ENCODE data around the gene APBB2.

The APBB2 gene

DNA sequence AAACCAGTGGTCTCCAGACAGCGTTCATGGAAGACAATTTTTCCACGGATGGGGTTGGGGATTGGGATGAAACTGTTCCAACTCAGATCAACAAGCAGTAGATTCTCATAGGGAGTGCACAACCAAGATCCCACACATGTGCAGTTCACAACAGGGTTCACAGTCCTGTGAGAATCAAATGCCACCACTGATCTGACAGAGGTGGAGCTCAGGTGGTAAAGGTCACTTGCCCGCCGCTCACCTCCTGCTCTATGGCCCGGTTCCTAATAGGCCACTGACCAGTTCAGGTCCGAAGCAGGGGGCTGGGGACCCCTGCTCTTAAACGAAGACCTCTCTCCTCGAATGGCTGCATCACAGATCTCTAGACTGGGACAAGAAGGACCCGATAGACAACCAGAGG, 4.4 kb downstream of the APBB2 start:
- CTCF ChIA-PET: interaction anchor here (1.3 to 14.0 kb wide), 3 partner anchors 34 to 285 kb away, joined by 3 to 336 read pairs (median 205); no protein-coding TSS in a partner anchor

GRCh38 chr4:41209187-41209586, 5.2 kb downstream of the APBB2 start:
- CTCF ChIA-PET: interaction anchor here (0.8 to 14.0 kb wide), 6 partner anchors 9 to 284 kb away, joined by 3 to 336 read pairs (median 4); no protein-coding TSS in a partner anchor

More for the DNA sequence above, 4.4 kb downstream of the APBB2 start:
- POLR2A ChIA-PET: no interaction called here
- TF ChIP-seq, protein P1, sequence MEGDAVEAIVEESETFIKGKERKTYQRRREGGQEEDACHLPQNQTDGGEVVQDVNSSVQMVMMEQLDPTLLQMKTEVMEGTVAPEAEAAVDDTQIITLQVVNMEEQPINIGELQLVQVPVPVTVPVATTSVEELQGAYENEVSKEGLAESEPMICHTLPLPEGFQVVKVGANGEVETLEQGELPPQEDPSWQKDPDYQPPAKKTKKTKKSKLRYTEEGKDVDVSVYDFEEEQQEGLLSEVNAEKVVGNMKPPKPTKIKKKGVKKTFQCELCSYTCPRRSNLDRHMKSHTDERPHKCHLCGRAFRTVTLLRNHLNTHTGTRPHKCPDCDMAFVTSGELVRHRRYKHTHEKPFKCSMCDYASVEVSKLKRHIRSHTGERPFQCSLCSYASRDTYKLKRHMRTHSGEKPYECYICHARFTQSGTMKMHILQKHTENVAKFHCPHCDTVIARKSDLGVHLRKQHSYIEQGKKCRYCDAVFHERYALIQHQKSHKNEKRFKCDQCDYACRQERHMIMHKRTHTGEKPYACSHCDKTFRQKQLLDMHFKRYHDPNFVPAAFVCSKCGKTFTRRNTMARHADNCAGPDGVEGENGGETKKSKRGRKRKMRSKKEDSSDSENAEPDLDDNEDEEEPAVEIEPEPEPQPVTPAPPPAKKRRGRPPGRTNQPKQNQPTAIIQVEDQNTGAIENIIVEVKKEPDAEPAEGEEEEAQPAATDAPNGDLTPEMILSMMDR (IDR thresholded peaks at IDR 0.05; ENCODE audit: insufficient read depth, low read length, missing control alignments): no peak
- DNase-seq (ENCODE audit: low read depth, low spot score): no peak
- no peak overlapping the region for H3K4me3 ChIP-seq (ENCODE audit: low read depth, low read length)

GRCh38 chr4:41207291-41207831, 7.0 kb downstream of the APBB2 start:
- TF ChIP-seq, protein P1 (IDR thresholded peaks at IDR 0.05; ENCODE audit: insufficient read depth, low read length, missing control alignments): no peak
- ChIA-PET CTCF (interaction anchor here (0.9 to 14.0 kb wide), 4 partner anchors 9 to 283 kb away, joined by 3 to 336 read pairs (median 4); no protein-coding TSS in a partner anchor), POLR2A (no interaction called here)
- DNase-seq (ENCODE audit: low read depth, low spot score): no peak
- H3K4me3 ChIP-seq (ENCODE audit: low read depth, low read length): no peak overlapping the region

More at GRCh38 chr4:41209187-41209586, 5.2 kb downstream of the APBB2 start:
- no peak for DNase-seq (ENCODE audit: low read depth, low spot score)
- POLR2A ChIA-PET: no interaction called here
- no peak overlapping the region for H3K4me3 ChIP-seq (ENCODE audit: low read depth, low read length)
- TF ChIP-seq, protein P1 (IDR thresholded peaks at IDR 0.05; ENCODE audit: insufficient read depth, low read length, missing control alignments): no peak

GRCh38 chr4:41205854-41206460, 8.4 kb downstream of the APBB2 start:
- H3K4me3 ChIP-seq (ENCODE audit: low read depth, low read length): no peak overlapping the region
- POLR2A ChIA-PET: interaction anchor here (2.1 kb wide), 1 partner anchor 8 kb away, joined by 10 read pairs; the partner anchor contains the start of gene APBB2
- CTCF ChIA-PET: interaction anchor here (0.9 to 2.6 kb wide), 8 partner anchors 8 to 288 kb away, joined by 3 to 23 read pairs (median 8); partner anchors contain the start of gene APBB2
- TF ChIP-seq, protein P1 (IDR thresholded peaks at IDR 0.05; ENCODE audit: insufficient read depth, low read length, missing control alignments): no peak
- DNase-seq (ENCODE audit: low read depth, low spot score): no peak

GRCh38 chr4:41205130-41205529, 9.2 kb downstream of the APBB2 start:
- no peak overlapping the region for H3K4me3 ChIP-seq (ENCODE audit: low read depth, low read length)
- DNase-seq (ENCODE audit: low read depth, low spot score): no peak
- ChIA-PET POLR2A (interaction anchor here (0.5 to 2.1 kb wide), 3 partner anchors 9 to 356 kb away, joined by 4 to 10 read pairs (median 5); partner anchors contain the start of gene APBB2), CTCF (interaction anchor here (0.7 to 2.6 kb wide), 16 partner anchors 9 to 287 kb away, joined by 3 to 23 read pairs (median 4); partner anchors contain the start of gene APBB2)
- TF ChIP-seq, protein P1 (IDR thresholded peaks at IDR 0.05; ENCODE audit: insufficient read depth, low read length, missing control alignments): no peak

DNA sequence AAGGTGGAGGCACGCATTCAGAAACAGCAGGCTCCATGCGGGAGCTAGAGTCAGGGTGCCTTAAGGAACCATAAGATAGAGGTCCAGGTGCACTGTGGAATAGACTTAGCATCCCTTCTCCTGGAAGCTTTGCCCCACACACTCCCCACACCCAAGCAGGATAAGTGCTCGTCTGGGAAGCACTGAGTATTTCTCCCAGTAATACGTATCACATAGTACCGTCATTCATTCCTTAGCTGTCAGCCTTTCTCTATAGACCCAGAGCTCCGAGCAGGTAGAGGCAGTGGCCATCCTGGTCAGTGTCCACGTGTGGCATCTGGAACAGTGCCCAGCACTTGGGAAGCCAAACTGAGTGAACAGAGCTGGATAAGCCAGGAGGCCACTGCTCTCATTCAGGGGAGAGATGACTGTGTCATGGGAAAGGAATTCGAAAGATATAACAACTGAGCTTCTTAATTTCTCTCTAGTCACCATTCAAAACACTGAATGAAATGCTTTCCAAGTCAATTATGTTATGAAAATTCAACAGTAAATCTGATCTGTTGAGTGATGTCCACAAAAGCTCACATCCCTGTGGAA, 9.9 kb downstream of the APBB2 start:
- TF ChIP-seq, protein P1 (IDR thresholded peaks at IDR 0.05; ENCODE audit: insufficient read depth, low read length, missing control alignments): no peak
- H3K4me3 ChIP-seq (ENCODE audit: low read depth, low read length): no peak overlapping the region
- POLR2A ChIA-PET: interaction anchor here (0.5 to 2.1 kb wide), 4 partner anchors 10 to 355 kb away, joined by 3 to 10 read pairs (median 4); partner anchors contain the start of gene APBB2
- no peak for DNase-seq (ENCODE audit: low read depth, low spot score)
- CTCF ChIA-PET: interaction anchor here (0.6 to 2.6 kb wide), 18 partner anchors 10 to 296 kb away, joined by 3 to 23 read pairs (median 4); partner anchors contain the start of gene APBB2
